Femur (tissue), 1 donor: ENCODE measurements around the gene LRRC45.
A peak's percentile ranks its signal among the peaks of the same experiment; 100 is the strongest.

Experiments
- DNase-seq: peaks from one replicate; pipeline ENCODE4 v3.0.0-alpha.2; 2017

The LRRC45 gene

DNA sequence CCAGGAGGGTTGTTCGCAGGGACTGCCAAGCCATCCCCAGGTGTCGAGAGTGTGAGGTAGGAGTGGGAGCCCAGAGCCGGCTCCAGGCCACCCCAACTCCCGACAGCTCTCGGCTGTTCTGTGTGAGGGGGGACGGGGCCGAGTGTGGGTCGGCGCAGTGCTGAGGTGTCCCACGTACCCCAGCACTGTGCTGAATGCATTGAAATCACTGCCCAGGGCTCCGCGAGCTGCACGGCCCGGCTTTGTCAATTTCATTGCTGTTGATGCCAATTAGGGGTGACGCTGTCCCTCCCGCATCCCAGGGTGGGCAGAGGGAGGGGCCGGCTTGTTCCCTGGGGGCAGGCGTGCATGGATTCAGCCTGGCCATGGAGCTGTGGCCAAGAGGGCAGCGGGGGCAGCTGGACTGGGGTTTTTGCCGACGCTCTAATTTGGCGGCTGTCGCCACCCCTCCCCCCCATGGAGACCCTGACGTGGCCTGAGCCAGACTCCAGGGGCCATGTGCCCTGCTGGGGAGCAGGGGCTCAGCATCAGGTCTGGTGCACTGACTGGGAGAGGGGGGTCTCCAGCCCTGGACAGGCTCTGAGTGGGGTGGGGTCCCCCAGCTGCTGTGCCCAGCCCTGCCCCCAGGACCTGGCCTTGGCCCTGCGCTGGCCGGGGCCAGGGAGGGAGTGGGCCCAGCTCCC lies 14.7 kb upstream of the LRRC45 start:
- no peak for DNase-seq

- DNase-seq: no peak
Observed at GRCh38 chr17:82008941-82009405, 14.1 kb upstream of the LRRC45 start.

- DNase-seq: no peak
Observed at GRCh38 chr17:82009413-82009812, 13.7 kb upstream of the LRRC45 start.

DNA sequence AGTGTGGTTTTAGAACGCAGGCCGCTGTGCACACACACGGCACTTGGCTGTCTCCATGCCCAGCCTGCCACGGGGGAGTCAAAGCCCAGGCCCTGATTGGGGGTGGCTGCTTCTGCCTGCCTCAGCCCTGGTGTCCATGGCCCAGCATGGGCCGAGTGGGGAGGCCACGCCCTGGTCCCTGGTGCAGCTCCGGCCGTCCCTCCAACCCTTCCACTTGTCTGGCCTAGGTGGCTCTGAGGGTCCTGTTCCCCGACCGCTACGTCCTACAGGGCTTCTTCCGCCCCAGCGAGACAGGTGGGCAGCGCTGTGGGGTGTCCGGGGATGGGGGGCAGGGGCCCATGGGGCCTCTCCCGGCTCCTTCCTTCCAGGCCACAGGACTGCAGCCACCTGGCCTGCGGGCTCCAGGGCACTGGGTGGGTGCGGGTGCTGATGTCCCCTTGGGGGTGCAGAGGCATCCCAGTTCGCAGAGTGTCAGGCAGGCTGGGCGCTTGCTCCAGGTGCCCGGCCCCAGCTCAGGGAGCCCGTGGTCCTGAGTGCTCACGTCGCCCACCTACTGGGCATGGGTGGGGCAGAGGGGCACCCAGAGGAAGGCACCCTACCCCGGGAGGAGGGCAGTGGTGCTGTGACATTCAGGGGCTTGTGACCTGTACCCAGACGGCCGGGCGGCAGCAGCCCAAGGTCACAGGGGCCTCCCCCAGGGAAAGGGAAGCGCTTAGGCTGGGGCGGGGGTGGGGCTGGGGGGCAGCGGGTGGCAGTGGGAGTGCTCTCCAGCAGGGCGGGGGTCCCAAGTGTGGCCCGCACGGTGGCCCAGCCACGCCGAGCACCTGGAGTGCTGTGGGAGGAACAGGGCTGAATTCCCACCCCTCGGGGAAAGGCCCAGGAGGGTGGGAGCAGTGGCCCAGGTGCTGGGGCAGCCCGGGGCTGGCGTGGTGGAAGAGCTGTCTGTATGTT lies 12.3 kb upstream of the LRRC45 start:
- no peak for DNase-seq

- DNase-seq: no peak
Observed at GRCh38 chr17:82011617-82012187, 11.4 kb upstream of the LRRC45 start.

DNA sequence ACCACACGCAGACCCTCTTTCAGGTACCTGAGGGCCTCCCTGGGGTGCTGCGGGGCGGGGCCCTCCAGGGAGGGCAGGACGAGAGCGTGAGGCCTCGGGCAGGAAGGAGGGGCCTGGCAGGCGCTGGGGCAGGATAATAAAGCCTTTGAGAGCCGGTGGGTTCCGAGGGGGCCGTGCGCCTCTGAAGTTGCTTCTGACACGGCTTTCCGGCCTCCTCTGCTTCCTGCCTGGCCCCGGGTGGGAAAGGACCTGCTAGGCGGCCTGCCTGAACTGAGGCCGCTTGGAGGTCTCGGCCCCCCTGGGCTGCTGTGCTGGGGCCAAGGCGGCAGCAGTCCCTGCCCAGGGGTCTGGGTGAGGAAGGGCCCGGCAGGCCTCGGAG lies 10.9 kb upstream of the LRRC45 start:
- no peak for DNase-seq

DNA sequence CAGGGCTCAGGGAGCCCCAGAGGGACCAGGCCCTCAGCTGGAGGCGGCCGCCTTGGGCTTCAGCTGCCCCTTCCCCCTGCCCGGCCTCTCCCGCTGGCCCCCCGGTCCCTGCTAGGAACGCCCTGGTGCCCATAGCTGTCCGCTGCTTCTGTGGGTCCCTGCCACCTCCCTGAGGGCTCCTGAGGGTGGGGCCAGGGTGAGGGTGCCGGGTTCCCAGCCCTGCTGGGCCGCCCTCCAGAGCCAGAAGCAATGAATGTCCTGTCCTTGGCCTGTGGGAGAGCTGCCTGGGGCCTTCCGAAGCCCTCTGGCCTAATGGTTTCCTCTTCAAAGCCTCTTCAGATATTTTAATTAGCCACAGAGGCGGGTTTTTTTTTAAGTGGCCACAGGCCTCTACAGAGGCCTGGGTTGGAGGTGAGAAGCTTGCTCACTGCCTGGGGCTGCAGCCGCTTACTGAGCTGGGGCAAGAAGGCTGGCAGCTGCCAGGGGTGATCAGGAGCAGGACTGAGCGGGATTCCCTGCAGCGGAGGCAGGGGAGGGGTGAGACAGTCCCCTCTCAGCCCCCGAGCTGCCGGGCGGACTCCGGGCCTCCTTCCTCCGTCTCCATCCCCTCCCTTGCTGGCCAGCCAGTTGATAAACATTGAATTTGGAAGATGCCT lies 10.3 kb upstream of the LRRC45 start:
- DNase-seq: no peak

DNA sequence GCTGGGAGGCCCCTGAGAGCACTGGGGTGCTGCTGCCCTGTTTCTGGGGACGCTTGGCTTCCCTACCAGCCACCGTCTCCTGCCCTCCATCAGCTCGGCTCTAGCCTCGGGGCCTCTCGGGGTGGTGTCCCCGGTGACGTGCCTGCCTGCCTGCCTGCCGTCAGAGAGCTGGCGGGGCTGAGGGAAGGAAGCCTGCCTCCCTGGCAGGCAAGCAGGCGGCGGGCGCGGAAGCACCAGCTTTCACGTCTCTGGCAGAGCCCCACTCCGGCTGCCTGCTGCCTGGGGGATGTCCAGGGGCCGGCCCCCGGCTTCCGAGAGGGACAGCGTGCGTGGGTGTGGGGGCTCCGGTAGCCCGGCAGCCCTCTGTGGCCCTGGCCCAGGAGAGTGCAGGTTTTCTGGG lies 9.8 kb upstream of the LRRC45 start:
- peak; percentile 74 for DNase-seq

DNA sequence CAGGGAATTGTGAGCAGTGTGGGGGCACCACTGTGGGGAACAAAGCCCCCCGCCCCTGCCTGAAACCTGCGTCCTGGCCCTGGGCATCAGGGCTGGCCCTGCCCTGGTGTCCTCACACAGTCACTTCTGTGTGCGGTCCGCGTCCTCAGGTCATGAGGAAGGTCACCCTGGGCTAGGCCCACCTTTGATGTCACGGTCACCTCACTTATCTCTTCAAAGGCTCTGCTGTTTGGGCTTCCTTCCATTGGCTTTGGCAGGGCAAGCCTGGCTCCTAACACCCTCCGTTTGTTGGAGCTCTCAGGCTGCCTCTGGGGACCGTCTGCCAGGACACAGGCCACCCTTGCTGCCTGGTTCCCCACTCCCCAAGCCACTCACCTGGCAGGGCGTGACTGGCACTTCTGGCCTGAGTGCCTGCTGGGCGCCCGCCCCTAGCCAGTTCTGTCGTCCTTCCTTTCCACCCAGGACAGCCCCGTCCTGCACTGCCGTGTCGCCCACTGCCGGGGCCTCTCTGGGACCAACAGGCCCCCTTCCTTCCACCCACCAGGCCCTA lies 9.3 kb upstream of the LRRC45 start:
- DNase-seq: no peak

- no peak for DNase-seq
Observed at GRCh38 chr17:82014432-82014831, 8.7 kb upstream of the LRRC45 start.

DNA sequence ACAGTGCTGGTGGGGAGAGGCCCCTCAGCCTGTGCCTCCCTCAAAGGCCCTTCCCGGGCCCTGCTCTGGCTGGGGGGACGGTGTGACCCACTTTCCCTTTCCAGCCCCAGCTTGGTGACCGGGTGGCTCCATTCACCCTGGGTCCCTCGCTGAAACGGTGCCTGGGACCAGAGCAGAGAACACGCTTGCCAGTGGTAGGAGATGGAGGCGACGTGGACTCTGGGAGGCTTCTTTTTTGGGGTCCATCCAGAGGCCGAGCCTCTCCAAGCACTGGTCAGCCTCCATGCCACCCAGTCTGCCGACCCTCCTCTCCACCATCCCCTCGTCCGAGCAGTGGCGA lies 8.2 kb upstream of the LRRC45 start:
- DNase-seq: no peak

GRCh38 chr17:82015311-82015971 lies 7.7 kb upstream of the LRRC45 start:
- DNase-seq: no peak

DNA sequence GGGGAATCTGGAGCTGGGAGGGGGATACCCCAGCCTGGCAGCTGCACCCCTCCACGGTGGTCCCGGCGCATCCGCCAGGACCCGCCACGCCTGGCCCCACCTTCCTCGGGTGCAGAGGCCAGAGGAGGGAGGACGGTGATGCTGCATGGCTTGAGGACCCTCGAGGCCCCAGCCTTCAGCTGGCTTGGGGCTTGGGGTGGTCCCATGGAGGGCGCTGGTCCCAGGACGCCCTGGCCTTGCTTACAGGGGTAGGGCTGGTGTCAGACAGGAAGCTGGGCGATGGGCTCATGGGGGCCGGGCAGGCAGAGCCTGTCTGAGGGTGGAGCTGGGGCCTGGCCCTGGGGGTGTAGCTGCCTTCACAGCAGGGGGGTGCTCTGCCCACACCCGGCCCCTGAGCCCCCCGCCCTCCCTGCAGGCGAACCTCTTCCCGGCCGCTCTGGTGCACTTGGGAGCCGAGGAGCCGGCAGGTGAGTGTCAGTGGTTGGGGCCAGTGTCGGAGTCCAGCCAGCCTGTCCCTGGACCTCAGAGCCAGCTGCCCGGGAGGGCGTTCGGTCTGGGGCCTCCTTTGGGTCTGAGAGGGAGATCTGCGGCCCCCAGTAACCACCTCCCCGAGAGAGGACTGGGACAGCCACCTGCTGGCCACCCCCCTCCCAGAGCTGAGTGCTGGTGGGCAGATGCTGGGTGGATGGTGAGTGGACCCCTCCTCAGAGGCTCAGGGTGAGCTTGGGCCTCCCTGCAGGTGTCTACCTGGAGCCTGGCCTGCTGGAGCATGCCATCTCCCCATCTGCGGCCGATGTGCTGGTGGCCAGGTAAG lies 6.8 kb upstream of the LRRC45 start:
- no peak for DNase-seq

DNA sequence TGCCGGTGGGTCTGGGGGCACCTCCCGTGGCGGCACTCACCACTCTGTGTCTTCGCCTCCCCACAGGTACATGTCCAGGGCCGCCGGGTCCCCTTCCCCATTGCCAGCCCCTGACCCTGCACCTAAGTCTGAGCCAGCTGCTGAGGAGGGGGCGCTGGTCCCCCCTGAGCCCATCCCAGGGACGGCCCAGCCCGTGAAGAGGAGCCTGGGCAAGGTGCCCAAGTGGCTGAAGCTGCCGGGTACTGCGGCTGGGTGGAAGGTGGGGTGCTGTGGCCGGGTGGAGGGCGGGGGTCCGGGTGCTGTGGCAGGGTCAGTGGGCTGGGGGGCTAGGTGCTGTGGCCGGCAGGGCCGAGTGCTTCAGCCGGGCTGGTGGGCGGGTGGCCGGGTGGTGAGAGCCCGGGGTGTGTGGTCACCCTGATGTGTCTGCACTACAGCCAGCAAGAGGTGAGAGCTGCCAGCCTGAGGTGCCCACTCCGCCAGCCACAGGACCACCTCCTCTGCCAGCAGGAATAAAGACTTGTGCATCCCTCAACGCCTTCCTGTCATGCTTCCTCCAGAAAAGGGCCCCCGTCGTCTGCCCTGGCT lies 6.1 kb upstream of the LRRC45 start:
- no peak for DNase-seq

DNA sequence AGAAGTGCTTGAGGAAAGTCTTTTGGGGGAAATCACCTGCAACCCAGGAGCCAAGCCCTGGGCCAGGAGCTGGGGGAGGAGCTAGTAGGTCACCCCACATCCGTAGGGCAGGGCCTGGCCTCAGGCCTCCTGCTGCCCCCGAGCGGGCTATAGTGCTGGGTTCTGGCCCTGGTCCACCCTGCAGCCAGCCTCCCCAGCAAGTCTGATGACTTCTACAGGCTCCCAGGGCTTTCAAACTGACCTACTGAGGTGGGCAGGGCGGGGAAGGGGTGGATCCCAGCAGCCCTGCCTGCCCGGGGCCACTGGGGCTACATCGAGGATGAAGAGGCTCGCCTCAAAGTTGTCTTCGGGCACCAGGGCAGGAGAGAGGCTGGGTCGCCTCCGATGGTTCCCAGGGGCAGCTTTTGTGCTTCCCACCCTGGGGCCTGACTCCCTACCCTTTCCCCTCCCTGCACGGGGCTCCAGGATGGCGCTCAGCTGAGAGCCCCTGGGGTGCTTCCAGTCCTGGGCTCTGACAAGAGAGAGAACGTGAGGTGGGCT lies 5.4 kb upstream of the LRRC45 start:
- DNase-seq: no peak

DNA sequence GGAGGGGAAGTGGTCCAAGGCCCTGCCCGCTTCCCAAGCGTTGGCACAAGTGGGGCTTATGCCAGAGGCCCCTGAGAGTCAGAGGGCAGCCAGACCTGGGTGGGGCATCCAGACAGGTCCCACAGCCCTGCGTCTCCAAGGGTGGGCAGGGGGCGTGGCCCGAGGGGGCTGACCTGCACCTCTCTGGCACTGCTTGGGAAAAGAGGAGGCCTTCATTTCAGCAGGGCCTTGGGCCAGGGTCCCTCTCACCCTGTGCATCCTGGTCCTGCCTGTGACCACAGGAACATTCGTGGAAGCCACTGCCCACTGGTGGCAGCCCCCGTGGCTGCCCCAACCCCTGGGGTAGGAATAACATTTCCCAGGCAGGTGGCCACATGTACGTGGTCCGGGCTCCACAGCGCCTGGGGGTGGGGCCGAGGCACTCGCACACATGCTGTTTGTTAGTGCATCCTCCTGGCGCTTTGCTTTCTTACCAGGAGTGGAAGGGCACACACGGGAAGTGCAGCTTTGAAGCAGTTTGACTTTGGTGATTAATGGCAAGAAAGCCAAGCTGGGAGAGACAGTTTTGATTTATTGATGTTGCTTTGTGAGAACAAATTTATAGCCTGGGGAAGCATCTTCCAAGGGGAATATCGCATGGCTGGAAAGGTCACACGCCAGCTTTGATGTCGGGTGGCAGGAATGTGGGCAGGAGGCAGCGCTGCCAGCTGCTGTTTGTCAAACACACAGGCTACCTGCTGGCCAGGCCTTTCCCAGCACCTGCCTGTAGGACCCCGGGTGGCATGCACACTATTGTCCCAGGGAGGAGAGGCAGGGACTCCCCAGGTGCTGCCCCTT lies 4.7 kb upstream of the LRRC45 start:
- no peak for DNase-seq

- DNase-seq: no peak
Observed at GRCh38 chr17:82018989-82019689, 4.0 kb upstream of the LRRC45 start.

DNA sequence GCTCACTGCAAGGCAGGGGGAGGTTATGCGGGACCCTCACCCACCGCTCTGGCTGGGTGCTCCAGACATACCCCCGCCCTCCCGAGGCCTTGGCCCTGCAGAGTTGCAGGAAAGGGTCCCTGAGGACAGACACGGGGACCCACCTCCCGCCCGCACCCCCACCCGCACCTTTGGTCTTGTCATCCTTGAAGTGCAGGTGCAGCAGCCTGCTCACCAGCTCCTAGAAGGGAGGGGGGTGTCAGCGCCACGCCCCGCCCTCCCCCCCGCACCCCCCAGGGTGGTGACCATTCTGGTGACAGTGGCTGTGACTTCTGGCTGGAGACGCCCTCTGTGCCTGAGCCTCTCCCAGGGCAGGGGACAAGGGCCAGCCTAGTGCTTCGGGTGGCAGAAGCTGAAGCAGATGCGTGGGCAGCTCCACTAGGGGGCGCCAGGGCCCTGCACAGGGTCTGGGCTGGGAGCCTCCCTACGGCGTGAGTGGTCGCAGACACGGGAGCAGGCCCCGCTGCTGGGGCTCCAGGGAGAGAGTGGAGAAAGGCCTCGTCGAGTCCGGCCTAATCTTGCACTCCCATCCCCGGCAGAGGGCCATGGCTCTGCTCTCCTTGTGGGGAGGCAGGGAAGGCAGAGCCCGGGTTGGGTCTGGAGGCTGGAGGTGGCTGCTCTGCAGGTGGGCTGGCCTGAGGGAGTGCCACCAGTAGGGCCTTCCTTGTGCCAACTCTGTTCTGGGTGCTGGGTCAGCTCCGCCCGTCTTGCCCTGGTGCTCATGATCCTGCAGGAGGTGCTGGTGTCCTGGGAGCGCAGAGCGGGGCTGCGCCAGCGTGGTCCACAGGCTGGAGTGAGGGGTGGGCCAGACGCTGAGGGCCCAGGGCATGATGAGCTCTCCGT lies 3.2 kb upstream of the LRRC45 start:
- no peak for DNase-seq
